Trophoblast cell (in vitro differentiated cells and primary cell): ENCODE measurements around the gene UBP1.
"Not testable (repeated sequence)": the region's sequence is repeated elsewhere in the genome, so short reads cannot be mapped to it uniquely, and the experiment has no call there.

Source experiments
- DNase-seq, 2 donors: peaks; one replicate each; pipeline ENCODE4 v3.0.0-alpha.2; 2016
- H2AFZ ChIP-seq: 2 replicates; pipeline ENCODE4 v1.6.1; 2013; ENCODE audit warnings: low read length, moderate library complexity, mild to moderate bottlenecking; ENCODE audit not compliant: insufficient read depth, poor library complexity
- H2AK5ac ChIP-seq: 2 replicates; pipeline ENCODE4 v1.6.1; 2013; ENCODE audit warnings: mild to moderate bottlenecking, low read length
- H2BK120ac ChIP-seq: 2 replicates; pipeline ENCODE4 v1.6.1; 2013; ENCODE audit warnings: low read length, mild to moderate bottlenecking, moderate library complexity; ENCODE audit not compliant: insufficient read depth, poor library complexity
- H2BK12ac ChIP-seq: 2 replicates; pipeline ENCODE4 v1.6.1; 2013; ENCODE audit warnings: mild to moderate bottlenecking, low read length, moderate library complexity
- H2BK5ac ChIP-seq: 2 replicates; pipeline ENCODE4 v1.6.1; 2013; ENCODE audit warnings: low read length, low read depth, moderate library complexity, mild to moderate bottlenecking; ENCODE audit not compliant: poor library complexity
- H3K14ac ChIP-seq: 2 replicates; pipeline ENCODE4 v1.6.1; 2013; ENCODE audit warnings: mild to moderate bottlenecking, low read length
- H3K18ac ChIP-seq: 2 replicates; pipeline ENCODE4 v1.6.1; 2013; ENCODE audit warnings: mild to moderate bottlenecking, low read length
- H3K23ac ChIP-seq: 2 replicates; pipeline ENCODE4 v1.6.1; 2013; ENCODE audit warnings: low read length
- H3K27ac ChIP-seq: 2 replicates; pipeline ENCODE4 v1.5.1; 2013; ENCODE audit warnings: low read depth, mild to moderate bottlenecking, inconsistent platforms, low read length, moderate library complexity
- H3K27me3 ChIP-seq: 2 replicates; pipeline ENCODE4 v1.6.1; 2013; ENCODE audit warnings: inconsistent platforms, mild to moderate bottlenecking, low read length, moderate library complexity; ENCODE audit not compliant: insufficient read depth
- H3K36me3 ChIP-seq, 2 experiments: 1 replicate in 1 of 2; 2 replicates in 1 of 2; pipeline ENCODE4 v1.6.1; 2013; ENCODE audit warnings: low read length in 2 of 2, mild to moderate bottlenecking in 2 of 2, moderate library complexity in 1 of 2; ENCODE audit not compliant: insufficient read depth in 2 of 2, control insufficient read depth in 1 of 2
- H3K4ac ChIP-seq: 2 replicates; pipeline ENCODE4 v1.6.1; 2013; ENCODE audit warnings: low read depth, mild to moderate bottlenecking, low read length, moderate library complexity
- H3K4me1 ChIP-seq, 2 experiments: 1 replicate in 1 of 2; 2 replicates in 1 of 2; pipeline ENCODE4 v1.6.1; 2013; ENCODE audit warnings: low read length in 2 of 2, mild to moderate bottlenecking in 2 of 2, moderate library complexity in 1 of 2; ENCODE audit not compliant: insufficient read depth in 2 of 2, control insufficient read depth in 1 of 2
- H3K4me2 ChIP-seq: 2 replicates; pipeline ENCODE4 v1.6.1; 2013; ENCODE audit warnings: inconsistent platforms, mild to moderate bottlenecking, low read length, moderate library complexity
- H3K4me3 ChIP-seq: 2 replicates; pipeline ENCODE4 v1.5.1; 2013; ENCODE audit warnings: mild to moderate bottlenecking, low read depth, low read length, inconsistent platforms
- H3K79me1 ChIP-seq: one replicate; pipeline ENCODE4 v1.6.1; 2013; ENCODE audit warnings: low read length
- H3K79me2 ChIP-seq: 2 replicates; pipeline ENCODE4 v1.6.1; 2013; ENCODE audit warnings: low read length, mild to moderate bottlenecking; ENCODE audit not compliant: control insufficient read depth, insufficient read depth, poor library complexity
- H3K9ac ChIP-seq: 2 replicates; pipeline ENCODE4 v1.6.1; 2013; ENCODE audit warnings: mild to moderate bottlenecking, low read length
- H3K9me3 ChIP-seq: 2 replicates; pipeline ENCODE4 v1.6.1; 2013; ENCODE audit warnings: low read depth, mild to moderate bottlenecking, control low read depth, inconsistent platforms, low read length; ENCODE audit not compliant: insufficient read depth
- H4K12ac ChIP-seq: 2 replicates; pipeline ENCODE4 v1.6.1; 2013; ENCODE audit warnings: low read depth, mild to moderate bottlenecking, low read length, moderate library complexity
- H4K8ac ChIP-seq: 2 replicates; pipeline ENCODE4 v1.6.1; 2013; ENCODE audit warnings: low read depth, mild to moderate bottlenecking, low read length, moderate library complexity
- H4K91ac ChIP-seq: one replicate; pipeline ENCODE4 v1.6.1; 2013; ENCODE audit warnings: low read depth, mild to moderate bottlenecking, low read length, moderate library complexity
- WGBS: extraction: QIAGEN DNeasy Blood & Tissue Kit; methylation state at CpG from one replicate; pipeline ENCODE4 v1.1.7; 2013; ENCODE audit warnings: missing lambda C conversion rate; ENCODE audit not compliant: insufficient read length, insufficient coverage; ENCODE audit errors: extremely low coverage; 5-methylcytosine and 5-hydroxymethylcytosine counted together

UBP1 gene

GRCh38 chr3:33429306-33429705 is 10.9 kb downstream of the UBP1 start:
- not testable (repeated sequence) for H4K8ac ChIP-seq, H3K9ac ChIP-seq, H3K4me3 ChIP-seq, DNase-seq, H3K9me3 ChIP-seq, H3K27ac ChIP-seq, H3K79me1 ChIP-seq, H2BK12ac ChIP-seq, H3K23ac ChIP-seq, H3K4me2 ChIP-seq, H2BK5ac ChIP-seq, H4K12ac ChIP-seq, H3K14ac ChIP-seq, H2BK120ac ChIP-seq, H2AFZ ChIP-seq, H4K91ac ChIP-seq, H3K36me3 ChIP-seq, H3K27me3 ChIP-seq, H3K4me1 ChIP-seq, H3K18ac ChIP-seq, H2AK5ac ChIP-seq
- Histone ChIP-seq H3K79me2 (peaks cover 10% of the 10 kb centered on the region), H3K4ac (peak overlapping the region; percentile 83)
- no CpG with 5 or more reads among the region's 2 CpGs for WGBS

- no peak overlapping the region for H3K27ac ChIP-seq
- no peak overlapping the region for H4K91ac ChIP-seq
- H3K9ac ChIP-seq, result no peak overlapping the region
- no peaks in the 10 kb centered on the region for H3K36me3 ChIP-seq
- no peak overlapping the region for H2AFZ ChIP-seq
- no peaks in the 10 kb centered on the region for H3K27me3 ChIP-seq
- no peak overlapping the region for H4K12ac ChIP-seq
- H3K79me2 ChIP-seq, result peaks cover 9% of the 10 kb centered on the region
- no peak for DNase-seq
- no peak overlapping the region for H2BK5ac ChIP-seq
- H3K4me1 ChIP-seq, result peaks cover 5 to 6% of the 10 kb centered on the region in 2 experiments
- no peak overlapping the region for H2BK12ac ChIP-seq
- no peak overlapping the region for H3K4me3 ChIP-seq
- no peak overlapping the region for H3K4me2 ChIP-seq
- 100% methylated on average over 2 of the region's 7 CpGs for WGBS
- no peak overlapping the region for H4K8ac ChIP-seq
- no peak overlapping the region for H2BK120ac ChIP-seq
- H3K23ac ChIP-seq, result no peak overlapping the region
- H3K4ac ChIP-seq, result peak overlapping the region; percentile 96
- H3K18ac ChIP-seq, result no peak overlapping the region
- H3K79me1 ChIP-seq, result no peaks in the 10 kb centered on the region
- H2AK5ac ChIP-seq, result no peak overlapping the region
- H3K14ac ChIP-seq, result no peak overlapping the region
- no peaks in the 10 kb centered on the region for H3K9me3 ChIP-seq
Measured at GRCh38 chr3:33428734-33429133, 11.5 kb downstream of the UBP1 start.

GRCh38 chr3:33426630-33427317 is 13.4 kb downstream of the UBP1 start:
- Histone ChIP-seq H3K36me3 (peaks cover 3 to 4% of the 10 kb centered on the region in 2 experiments), H3K14ac (no peak overlapping the region), H3K9me3 (no peaks in the 10 kb centered on the region), H2BK12ac (no peak overlapping the region), H4K91ac (no peak overlapping the region), H2AFZ (no peak overlapping the region), H3K4me2 (no peak overlapping the region), H3K79me2 (peaks cover 5% of the 10 kb centered on the region), H3K4ac (no peak overlapping the region), H3K79me1 (no peaks in the 10 kb centered on the region), H3K23ac (no peak overlapping the region), H3K9ac (no peak overlapping the region), H2BK120ac (no peak overlapping the region), H3K18ac (no peak overlapping the region), H4K8ac (no peak overlapping the region), H3K27me3 (no peaks in the 10 kb centered on the region), H2BK5ac (no peak overlapping the region), H4K12ac (no peak overlapping the region), H3K4me3 (no peak overlapping the region), H3K4me1 (peaks cover 3 to 5% of the 10 kb centered on the region in 2 experiments), H2AK5ac (no peak overlapping the region), H3K27ac (no peak overlapping the region)
- no CpG with 5 or more reads among the region's 10 CpGs for WGBS
- DNase-seq, result peak; percentile 29 to 57

- Histone ChIP-seq H4K91ac (no peak overlapping the region), H3K4me3 (no peak overlapping the region), H2BK12ac (no peak overlapping the region), H3K9me3 (no peaks in the 10 kb centered on the region), H3K4me2 (no peak overlapping the region), H3K14ac (no peak overlapping the region), H3K23ac (no peak overlapping the region), H3K27ac (no peak overlapping the region), H2BK120ac (no peak overlapping the region), H3K27me3 (no peaks in the 10 kb centered on the region), H4K12ac (no peak overlapping the region), H4K8ac (no peak overlapping the region), H3K79me2 (peaks cover 5% of the 10 kb centered on the region), H3K18ac (no peak overlapping the region), H3K4me1 (peaks cover 3 to 5% of the 10 kb centered on the region in 2 experiments), H2AK5ac (no peak overlapping the region), H3K79me1 (no peaks in the 10 kb centered on the region), H2AFZ (no peak overlapping the region), H3K36me3 (peaks cover 8% of the 10 kb centered on the region in 2 experiments), H2BK5ac (no peak overlapping the region), H3K4ac (no peak overlapping the region), H3K9ac (no peak overlapping the region)
- DNase-seq, result no peak
- WGBS, result no CpG with 5 or more reads among the region's 1 CpG
Measured at GRCh38 chr3:33426068-33426467, 14.1 kb downstream of the UBP1 start.
